BJ (cell line): ENCODE data around the gene KMT5C. TPM values are rescaled to one million over a fixed set of nuclear protein-coding genes. Genes with fewer than 3 reads are reported as not detected.

Source experiments
- CTCF ChIA-PET: fragments of 350-600 bp; formaldehyde crosslinking; extraction: SDS; loops from one replicate; lab custom pipeline; 2021; ENCODE audit warnings: antibody characterized with exemption, inconsistent platforms; lab: Yijun Ruan, JAX
- POLR2A ChIA-PET: fragments of 300-600 bp; sonication (Branson Sonifier 250); formaldehyde crosslinking; extraction: SDS; loops from one replicate; lab custom pipeline; 2021; ENCODE audit warnings: antibody characterized with exemption; lab: Charles Lee
- DNase-seq: peaks from one replicate; pipeline ENCODE4 v3.0.0-alpha.2; 2011; ENCODE audit warnings: low read depth
- H3K27me3 ChIP-seq: 2 replicates; pipeline ENCODE4 v1.6.0; 2011; ENCODE audit warnings: low read length; ENCODE audit not compliant: control insufficient read depth, insufficient read depth
- H3K36me3 ChIP-seq: 2 replicates; pipeline ENCODE4 v1.5.1; 2011; ENCODE audit warnings: low read length; ENCODE audit not compliant: control insufficient read depth, insufficient read depth
- H3K4me3 ChIP-seq: 2 replicates; pipeline ENCODE4 v1.5.1; 2011; ENCODE audit warnings: low read depth, mild to moderate bottlenecking, control low read depth, low read length
- CTCF ChIP-seq: IDR thresholded peaks from 2 replicates; pipeline ENCODE4 v1.5.1; 2011; ENCODE audit warnings: low read depth, mild to moderate bottlenecking, control low read depth, inconsistent platforms, low read length, moderate library complexity; ENCODE audit not compliant: insufficient read depth
- polyA plus RNA-seq: library from polyadenylated mRNA; depleted of rRNA; stranded (reverse); fragments of >200 nt; gene quantifications from 2 replicates; pipeline ENCODE4 v1.2.3, GENCODE V29; 2011

Gene KMT5C
- polyA plus RNA-seq, 1 experiment, result 6.4 TPM

DNA sequence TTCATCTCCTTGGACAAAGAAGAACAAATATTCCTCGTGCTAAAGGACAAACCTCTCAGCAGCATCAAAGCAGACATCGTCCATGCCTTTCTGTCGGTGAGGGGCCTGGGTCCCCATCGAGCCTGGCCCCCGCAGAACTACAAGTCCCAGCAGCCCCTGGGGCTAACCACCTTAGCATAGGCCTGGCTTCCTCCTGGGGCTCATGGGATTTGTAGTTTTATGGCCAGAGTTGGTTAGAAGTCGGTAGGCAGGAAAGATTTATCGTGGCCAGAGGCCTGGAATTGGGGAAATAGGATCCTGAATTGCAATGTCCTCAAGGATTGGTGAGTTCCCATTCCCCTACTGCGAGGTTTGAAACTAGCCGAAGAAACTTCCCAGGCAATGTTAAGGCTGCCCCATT, 34.2 kb upstream of the KMT5C start:
- CTCF ChIA-PET, result interaction anchor here (0.9 kb wide), 1 partner anchor 13 kb away, joined by 3 read pairs; no protein-coding TSS in a partner anchor
- POLR2A ChIA-PET, result no interaction called here

DNA sequence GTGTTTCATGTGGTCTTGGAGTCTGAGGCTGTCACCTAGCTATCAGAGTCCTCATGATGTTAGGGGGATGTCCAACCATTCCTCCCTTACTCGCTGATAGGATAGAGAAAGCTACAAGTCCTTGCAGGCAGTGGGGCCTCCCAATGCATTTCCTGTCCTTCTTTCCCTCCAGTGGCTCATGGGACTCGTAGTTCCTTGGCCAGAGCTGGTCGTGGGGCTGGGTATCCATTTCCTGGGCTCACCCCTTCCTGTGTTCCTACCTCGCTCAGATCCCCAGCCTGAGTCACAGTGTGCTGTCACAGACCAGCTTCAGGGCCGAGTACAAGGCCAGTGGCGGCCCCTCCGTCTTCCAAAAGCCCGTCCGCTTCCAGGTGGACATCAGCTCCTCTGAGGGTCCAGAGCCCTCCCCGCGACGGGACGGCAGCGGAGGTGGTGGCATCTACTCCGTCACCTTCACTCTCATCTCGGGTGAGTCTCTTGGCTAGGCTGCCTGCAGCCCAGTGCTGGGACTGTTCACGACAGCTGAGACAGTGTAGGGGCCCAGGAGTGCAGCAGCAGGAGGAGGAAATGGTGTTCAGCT, 33.6 kb upstream of the KMT5C start:
- no peak for DNase-seq
- no peak overlapping the region for H3K4me3 ChIP-seq
- TF ChIP-seq CTCF, result no peak
- CTCF ChIA-PET, result interaction anchor here (0.9 to 1.2 kb wide), 3 partner anchors 13 to 112 kb away, joined by 3 to 4 read pairs (median 3); no protein-coding TSS in a partner anchor
- H3K27me3 ChIP-seq, result no peaks in the 10 kb centered on the region
- peaks cover 29% of the 10 kb centered on the region for H3K36me3 ChIP-seq
- POLR2A ChIA-PET, result no interaction called here

More for the DNA sequence above, 34.2 kb upstream of the KMT5C start:
- Histone ChIP-seq H3K36me3 (peaks cover 29% of the 10 kb centered on the region), H3K27me3 (no peaks in the 10 kb centered on the region), H3K4me3 (no peak overlapping the region)
- TF ChIP-seq CTCF, result no peak
- DNase-seq, result no peak

DNA sequence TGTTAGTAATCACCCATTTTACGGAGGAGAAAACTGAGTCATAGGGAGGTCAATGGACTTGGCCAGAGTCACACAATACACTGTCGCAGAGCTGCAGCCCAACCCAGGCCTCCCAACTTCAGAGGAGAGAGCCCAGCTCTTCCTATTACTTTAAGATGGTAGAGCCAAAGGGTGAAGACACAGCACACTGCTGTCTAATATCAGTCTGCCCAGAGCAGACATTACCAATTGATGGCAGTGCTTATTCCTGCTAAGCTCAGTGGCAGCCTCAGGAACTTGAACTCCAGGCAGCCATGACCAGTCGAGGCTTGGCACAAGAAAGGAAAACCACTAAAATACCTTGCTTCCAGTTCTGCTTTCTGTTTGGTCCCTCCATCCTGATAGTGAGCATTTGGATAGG, 33.0 kb upstream of the KMT5C start:
- DNase-seq, result no peak
- no peaks in the 10 kb centered on the region for H3K27me3 ChIP-seq
- no peak overlapping the region for H3K4me3 ChIP-seq
- CTCF ChIA-PET, result interaction anchor here (1.1 to 1.2 kb wide), 2 partner anchors 15 to 111 kb away, joined by 3 to 4 read pairs; no protein-coding TSS in a partner anchor
- no peak for TF ChIP-seq CTCF
- POLR2A ChIA-PET, result no interaction called here
- H3K36me3 ChIP-seq, result peaks cover 29% of the 10 kb centered on the region

- POLR2A ChIA-PET, result no interaction called here
Measured at GRCh38 chr19:55308281-55308680, 31.4 kb upstream of the KMT5C start.

DNA sequence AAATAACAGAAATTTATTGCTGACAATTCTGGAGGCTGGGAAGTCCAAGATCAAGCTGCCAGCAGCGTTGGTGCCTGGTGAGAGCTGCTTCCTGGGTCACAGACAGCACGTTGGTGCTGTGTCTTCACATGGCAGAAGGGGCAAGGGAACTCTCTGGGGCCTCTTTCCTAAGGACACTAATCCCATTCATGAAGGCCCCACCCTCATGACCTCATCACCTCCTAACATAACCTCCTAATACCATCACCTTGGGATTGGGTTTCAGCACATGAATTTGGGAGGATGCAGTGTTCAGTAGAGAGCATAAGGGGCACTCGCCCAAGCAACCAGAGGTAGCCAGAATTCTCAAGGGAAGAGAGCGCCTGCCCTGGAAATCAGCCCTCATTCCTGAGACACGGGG, 30.2 kb upstream of the KMT5C start:
- Histone ChIP-seq H3K36me3 (peaks cover 17% of the 10 kb centered on the region), H3K27me3 (no peaks in the 10 kb centered on the region), H3K4me3 (no peak overlapping the region)
- ChIA-PET POLR2A (no interaction called here), CTCF (interaction anchor here (1.8 kb wide), 1 partner anchor 30 kb away, joined by 5 read pairs; the partner anchor contains the start of gene KMT5C)
- no peak for DNase-seq
- TF ChIP-seq CTCF, result no peak

More at GRCh38 chr19:55308281-55308680, 31.4 kb upstream of the KMT5C start:
- no peak for DNase-seq
- no peak overlapping the region for H3K4me3 ChIP-seq
- peaks cover 25% of the 10 kb centered on the region for H3K36me3 ChIP-seq
- no peaks in the 10 kb centered on the region for H3K27me3 ChIP-seq
- CTCF ChIA-PET, result no interaction called here
- TF ChIP-seq CTCF, result no peak
